A204.1 (cell line): Measurements from ENCODE around the gene ALOXE3.
"Not testable (repeated sequence)": the region's sequence is repeated elsewhere in the genome, so short reads cannot be mapped to it uniquely, and the experiment has no call there.

Source experiments
- FAIRE-seq: peaks from 2 replicates; lab custom pipeline; 2012; peaks lifted over from hg19 to GRCh38; lab: Jason Lieb, UNC

ALOXE3 gene

GRCh38 chr17:8091033-8091687 is 27.2 kb downstream of the ALOXE3 start:
- FAIRE-seq: no peak

DNA sequence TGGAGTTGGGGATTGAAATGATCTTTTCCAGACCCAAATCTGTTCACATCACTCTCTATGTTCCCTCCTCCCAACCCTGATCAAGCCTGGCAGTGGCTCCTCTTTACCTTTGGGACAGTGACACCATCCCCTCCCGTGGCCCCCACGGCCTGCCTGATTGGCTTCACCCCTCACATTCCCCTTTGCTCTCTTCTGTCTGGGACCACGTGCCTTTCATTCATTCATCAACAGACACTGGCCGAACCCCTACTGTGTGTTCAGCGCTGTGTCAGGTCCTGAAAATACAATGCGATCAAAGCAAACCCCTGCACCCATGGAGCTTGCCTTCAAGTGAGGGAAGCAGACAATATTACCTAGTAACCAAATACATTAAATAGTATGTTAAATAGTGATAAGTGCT is 28.6 kb downstream of the ALOXE3 start:
- FAIRE-seq: no peak

DNA sequence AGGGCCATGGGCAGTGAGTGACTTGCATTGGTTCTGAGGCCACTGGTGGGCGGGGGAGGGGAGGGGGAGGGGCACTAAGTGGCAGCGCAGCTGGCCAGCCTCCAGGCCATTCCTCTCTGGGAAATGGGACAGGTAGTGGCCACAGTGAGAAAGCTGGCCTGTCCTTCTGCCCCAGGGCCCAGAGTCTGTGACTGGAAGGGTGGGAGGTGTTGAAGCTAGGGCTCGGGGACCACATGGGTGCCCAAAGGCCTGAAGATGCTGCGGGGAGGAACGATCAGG is 30.4 kb downstream of the ALOXE3 start:
- no peak for FAIRE-seq

DNA sequence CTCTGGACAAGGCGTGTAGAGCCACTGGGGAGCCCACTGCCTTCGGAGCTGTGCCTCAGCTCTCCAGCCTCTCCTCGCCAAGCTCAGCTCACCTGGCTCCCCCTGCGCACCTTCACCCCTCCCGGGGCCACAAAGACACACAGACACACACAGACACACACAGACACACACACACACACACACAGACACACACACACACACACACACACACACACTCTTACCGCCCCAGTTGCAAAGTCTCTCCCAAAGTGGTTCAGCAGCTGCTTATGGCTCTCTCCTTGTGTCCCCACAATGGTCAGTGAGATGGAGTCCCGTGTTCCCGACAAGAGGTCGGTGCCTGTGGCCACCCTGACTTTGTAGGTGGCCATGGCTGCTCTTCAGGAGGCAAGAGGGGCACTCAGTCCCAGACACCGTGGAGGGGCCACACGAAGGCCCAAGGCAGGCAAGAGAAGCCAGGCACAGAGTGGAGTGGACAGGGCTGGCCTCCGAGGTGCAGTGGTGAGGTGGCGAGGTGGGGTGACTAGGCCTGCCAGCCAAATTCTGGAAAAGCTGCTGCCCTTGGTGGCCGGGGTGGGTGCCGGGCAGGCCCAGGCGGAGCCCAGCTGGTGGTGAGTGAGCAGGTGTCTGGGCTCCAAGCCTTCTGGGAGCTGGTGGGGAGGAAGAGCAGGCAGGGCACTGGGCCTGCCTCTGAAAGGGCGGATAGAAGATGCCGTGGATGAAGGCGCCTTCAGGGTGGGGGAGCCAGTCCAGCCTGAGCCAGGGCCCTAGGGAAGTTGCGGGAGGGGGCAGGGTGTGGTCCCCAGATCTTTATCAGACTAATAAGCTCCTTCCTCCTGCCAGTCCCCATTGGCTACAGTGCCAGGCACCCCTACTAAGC is 31.0 kb downstream of the ALOXE3 start, which contains the start of gene ALOX12B:
TSS of gene ALOX12B (minus strand) at position 642 of the 877 bp plus-strand sequence. CDS start at position 368, 274 bp downstream.
- FAIRE-seq: no peak

DNA sequence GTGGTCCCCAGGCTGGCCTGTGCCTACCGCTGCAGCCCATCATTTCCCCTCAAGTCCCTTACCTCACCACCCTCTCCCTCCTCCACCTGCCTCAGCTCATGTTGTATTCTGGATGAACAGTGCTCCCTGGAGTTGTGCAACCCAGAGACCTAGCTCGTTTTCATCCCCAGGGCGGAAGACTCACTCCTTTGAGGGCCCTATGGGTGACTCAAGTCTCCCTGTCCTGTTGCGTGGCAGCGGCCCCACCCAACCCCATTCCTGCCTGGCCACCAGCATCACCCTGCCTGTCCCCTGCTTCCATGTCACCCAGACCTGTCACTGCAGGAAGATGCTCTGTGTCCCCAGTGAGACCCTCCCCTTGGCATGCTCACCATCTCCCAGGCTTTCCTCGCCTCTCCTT is 34.1 kb downstream of the ALOXE3 start:
- no peak for FAIRE-seq

- FAIRE-seq: no peak
Observed at GRCh38 chr17:8082292-8082691, 36.0 kb downstream of the ALOXE3 start.

DNA sequence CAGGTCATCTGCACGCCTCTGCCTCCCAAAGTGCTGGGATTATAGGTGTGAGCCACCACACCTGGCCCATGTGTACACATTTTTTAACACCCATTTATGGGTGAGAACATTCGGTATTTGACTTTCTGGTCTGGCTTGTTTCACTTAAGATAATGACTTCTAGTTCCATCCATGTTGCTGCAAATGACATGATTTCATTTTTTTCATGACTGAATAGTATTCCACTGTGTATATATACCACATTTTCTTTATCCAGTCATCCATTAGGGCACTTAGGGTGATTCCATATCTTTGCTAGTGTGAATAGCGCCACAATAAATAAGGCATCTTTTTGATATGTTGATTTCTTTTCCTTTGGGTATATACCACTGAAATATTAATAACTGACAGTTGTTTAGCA is 36.4 kb downstream of the ALOXE3 start:
- no peak for FAIRE-seq

DNA sequence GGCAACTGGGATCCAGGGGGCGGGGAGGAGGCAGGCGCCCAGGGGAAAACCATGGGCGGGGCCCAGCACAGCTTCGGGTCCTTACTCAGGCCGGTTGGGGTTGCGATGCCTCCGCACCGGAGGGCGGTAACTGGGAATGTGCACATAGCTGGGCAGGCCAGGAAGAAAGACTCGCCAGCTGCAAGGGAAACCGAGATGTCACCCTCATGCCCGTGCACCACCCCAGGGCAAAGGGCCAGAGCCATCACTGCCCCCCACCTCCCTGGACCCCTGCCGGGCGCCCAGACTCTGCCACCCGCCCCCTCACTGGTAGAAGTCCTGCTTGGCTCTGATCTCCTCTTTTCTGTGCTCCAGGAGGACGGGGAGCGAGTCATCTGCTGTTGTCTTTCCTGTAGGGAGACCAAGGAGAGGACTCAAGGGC is 37.5 kb downstream of the ALOXE3 start:
- no peak for FAIRE-seq

DNA sequence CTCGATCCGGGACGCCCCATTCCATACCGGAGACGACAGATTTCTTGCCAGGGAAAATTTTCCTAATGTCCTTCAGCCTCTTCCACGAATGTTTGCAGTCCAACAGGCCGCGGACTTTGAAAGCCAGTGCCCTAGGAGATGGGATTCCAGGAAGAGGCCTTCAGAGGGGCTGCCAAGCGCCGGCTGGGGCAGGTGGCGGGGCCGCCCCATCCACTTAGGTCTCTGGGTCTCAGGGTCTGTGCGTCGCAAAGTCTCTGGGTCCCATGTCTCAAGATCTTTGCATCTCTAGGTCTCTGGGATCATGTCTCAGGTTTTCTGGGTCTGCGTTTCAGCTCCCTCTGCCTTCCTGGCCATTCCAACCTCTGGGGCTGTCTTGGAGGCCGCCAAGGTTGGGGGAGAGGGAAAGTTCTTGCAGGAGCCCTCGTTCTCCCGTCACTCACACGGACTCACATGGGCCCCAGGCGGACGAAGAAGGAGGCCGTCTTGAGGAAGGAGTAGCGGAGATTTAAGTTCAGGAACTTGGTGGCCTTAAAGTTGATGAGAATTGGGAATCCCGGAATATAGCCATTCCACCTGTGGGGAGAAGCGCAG is 38.0 kb downstream of the ALOXE3 start:
- FAIRE-seq: no peak

DNA sequence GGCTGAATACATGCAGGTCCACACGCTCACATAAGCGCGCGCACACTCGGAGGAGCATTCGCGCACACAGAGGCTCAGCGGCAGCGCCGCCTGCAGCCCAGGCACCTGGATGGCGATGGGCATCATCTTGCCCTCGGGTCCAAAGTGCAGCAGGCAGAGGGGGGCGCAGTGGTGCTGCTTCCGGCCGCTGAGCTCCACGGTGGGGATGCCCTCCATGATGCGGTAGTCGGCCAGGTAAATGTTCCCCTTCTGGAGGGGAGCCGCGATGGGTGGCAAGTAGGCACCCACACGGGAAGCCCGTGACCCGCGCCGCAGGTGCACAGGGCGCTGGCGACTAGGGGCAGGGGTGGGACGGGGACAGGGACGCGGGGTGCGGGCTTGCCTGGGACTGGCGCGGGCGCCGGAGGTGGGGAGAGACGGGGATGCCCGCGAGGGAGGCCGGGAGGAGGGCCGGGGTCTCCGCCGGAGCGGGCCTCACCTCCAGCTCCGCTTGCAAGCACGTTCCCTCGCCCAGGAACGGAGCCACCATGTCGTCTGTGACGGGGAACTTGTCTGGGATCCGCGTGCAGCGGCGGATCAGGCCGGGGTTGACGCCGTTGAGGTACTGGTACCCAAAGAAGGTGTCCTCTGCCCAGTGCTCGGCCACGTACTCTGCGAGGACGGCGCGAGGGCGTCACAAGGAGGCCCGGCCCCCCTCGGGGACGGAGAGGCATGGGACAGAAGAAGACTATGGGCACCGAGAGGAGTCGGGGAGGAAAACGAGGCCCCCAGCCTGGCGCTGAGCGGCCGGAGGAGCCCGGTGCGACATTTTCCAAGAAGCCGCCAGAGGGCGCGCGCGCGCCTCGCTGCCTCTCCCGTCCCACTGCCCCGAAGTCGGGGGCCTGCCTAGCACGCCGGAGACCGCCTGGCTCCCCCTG is 38.8 kb downstream of the ALOXE3 start:
- no peak for FAIRE-seq

GRCh38 chr17:8077939-8078338 is 40.4 kb downstream of the ALOXE3 start:
- not testable (repeated sequence) for FAIRE-seq

GRCh38 chr17:8076502-8077266 is 41.6 kb downstream of the ALOXE3 start:
- no peak for FAIRE-seq

- no peak for FAIRE-seq
Observed at GRCh38 chr17:8075574-8076342, 42.6 kb downstream of the ALOXE3 start.

- no peak for FAIRE-seq
Observed at GRCh38 chr17:8075081-8075480, 43.2 kb downstream of the ALOXE3 start.

- no peak for FAIRE-seq
Observed at GRCh38 chr17:8074554-8074953, 43.8 kb downstream of the ALOXE3 start.

GRCh38 chr17:8073627-8074484 is 44.5 kb downstream of the ALOXE3 start:
- no peak for FAIRE-seq

- no peak for FAIRE-seq
Observed at GRCh38 chr17:8072729-8073461, 45.4 kb downstream of the ALOXE3 start.

DNA sequence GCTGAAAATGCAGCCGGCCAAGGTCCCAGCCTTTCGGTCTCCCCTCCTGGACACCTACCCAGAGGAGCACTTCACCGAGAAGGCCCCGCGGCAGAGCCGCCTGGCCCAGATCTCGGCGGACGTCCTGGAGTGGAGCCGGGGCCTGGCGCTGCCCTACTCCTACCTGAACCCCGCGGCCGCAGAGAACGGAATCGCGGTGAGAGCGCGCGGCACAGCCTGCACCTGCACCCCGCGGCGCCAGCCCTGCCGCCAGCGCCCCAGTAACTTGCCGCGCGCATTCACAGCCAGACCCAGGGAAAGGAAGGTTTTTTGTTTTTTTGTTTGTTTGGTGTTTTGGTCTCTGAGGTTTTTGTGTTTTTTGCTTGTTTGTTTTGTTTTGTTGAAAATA is 46.0 kb downstream of the ALOXE3 start:
- no peak for FAIRE-seq

DNA sequence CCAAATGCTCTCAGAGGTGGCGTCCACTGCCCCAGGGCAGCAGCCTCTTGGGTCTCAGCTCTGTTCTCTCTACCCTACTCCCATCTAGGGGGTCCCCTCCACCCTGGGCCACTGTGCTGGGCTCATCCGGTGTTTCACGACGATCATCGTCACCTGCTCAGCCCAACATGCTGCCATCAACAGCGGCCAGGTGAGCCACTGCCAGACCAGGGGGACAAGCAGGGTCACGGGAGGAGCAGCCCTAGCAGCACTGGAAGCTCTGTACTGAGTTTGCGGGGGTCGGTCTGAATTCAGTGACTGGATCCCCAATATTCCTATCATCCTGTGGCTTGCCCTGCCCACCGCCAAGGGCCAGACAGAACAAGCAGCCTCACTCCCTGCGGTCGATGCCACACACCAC is 46.8 kb downstream of the ALOXE3 start:
- FAIRE-seq: no peak
